ENCODE measurements around the gene TMED4. TPM values are rescaled to one million over a fixed set of nuclear protein-coding genes. Genes with fewer than 3 reads are reported as not detected.

TMED4 gene
- total RNA-seq, 1 experiment from 2014 or later = 62.4 TPM

DNA sequence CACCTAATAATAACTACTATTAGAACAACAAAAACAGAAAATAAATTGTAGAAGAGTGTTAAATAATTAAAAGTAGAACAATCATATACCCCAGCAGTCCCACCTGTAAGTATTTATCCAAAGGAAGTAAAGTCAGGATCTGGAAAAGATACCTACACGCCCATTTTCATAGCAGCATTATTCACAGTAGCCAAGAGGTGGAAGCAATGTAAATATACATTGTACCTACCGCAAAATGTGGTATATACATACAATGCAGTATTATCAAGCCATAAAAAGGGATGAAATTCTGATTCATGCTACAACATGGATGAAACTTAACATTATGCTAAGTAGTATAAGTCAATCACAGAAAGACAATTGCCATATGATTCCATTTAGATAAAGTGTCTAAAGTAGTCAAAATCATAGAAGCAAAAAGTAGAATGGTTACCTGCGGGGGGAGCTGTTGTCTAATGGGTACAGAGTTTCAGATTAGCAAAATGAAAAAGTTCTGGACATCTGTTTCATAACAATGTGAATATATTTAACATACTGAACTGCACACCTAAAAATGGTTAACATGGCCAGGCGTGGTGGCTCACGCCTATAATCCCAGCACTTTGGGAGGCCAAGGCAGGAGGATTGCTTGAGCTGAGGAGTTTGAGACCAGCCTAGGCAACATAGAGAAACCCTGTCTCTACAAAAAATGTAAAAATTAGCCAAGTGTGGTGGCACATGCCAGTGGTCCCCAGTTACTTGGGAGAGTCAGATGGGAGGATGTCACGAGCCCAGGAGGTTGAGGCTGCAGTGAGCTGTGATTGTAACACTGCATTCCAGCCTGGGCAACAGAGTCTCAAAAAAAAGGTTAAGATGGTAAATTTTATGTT is 6.0 kb upstream of the TMED4 start:
- H3K9ac ChIP-seq (ENCODE audit: extremely low read depth, insufficient read length, low read length) = no peak overlapping the region
- H2BK5ac ChIP-seq (ENCODE audit: insufficient read length, low read length) = no peak overlapping the region
- TF ChIP-seq CTCF (conservative IDR thresholded peaks at IDR 0.05) = peak; percentile 63
- H3K27me3 ChIP-seq (ENCODE audit: insufficient read depth, low read length) = no peaks in the 10 kb centered on the region
- H4K20me1 ChIP-seq (ENCODE audit: control insufficient read depth, insufficient read depth, insufficient read length) = no peaks in the 10 kb centered on the region
- no peak overlapping the region for H3K4me2 ChIP-seq (ENCODE audit: insufficient read depth, insufficient read length, low read length)
- no peak overlapping the region for H4K5ac ChIP-seq (ENCODE audit: insufficient read length, low read depth, low read length)
- H3K79me2 ChIP-seq (ENCODE audit: insufficient read depth, low read length) = no peaks in the 10 kb centered on the region
- no peak overlapping the region for H3K18ac ChIP-seq (ENCODE audit: insufficient read length, low read depth, low read length)
- Mint-ChIP-seq H3K27ac (no peak overlapping the region), H3K4me3 (peak overlapping the region in 1 of 2 experiments; percentile 32; a peak in 2 of 5 replicates), H3K27me3 (ENCODE audit: low read depth) (peaks cover 1% of the 10 kb centered on the region), H3K36me3 (ENCODE audit: insufficient read depth in 1 of 3, low read depth in 3 of 3) (no peaks in the 10 kb centered on the region), H3K9me3 (no peaks in the 10 kb centered on the region), H3K4me1 (peaks cover under 1% of the 10 kb centered on the region in 2 experiments; a peak in 1 of 4 replicates)
- no peak overlapping the region for H3K56ac ChIP-seq (ENCODE audit: insufficient read length, low read depth, low read length)
- H3K23ac ChIP-seq (ENCODE audit: insufficient read length, low read depth, low read length) = no peak overlapping the region
- no peaks in the 10 kb centered on the region for H3K9me3 ChIP-seq (ENCODE audit: control insufficient read depth, low read depth, low read length)
- no peak overlapping the region for H2BK120ac ChIP-seq (ENCODE audit: low read depth, low read length, poor library complexity, severe bottlenecking)
- WGBS (ENCODE audit: extremely low coverage, insufficient read length, low lambda C conversion rate) = no CpG with 5 or more reads among the region's 6 CpGs
- no peak overlapping the region for H3K14ac ChIP-seq (ENCODE audit: insufficient read depth, low read length)
- no peak overlapping the region for H2BK15ac ChIP-seq (ENCODE audit: low read depth, low read length)
- no peak overlapping the region for H3K27ac ChIP-seq (ENCODE audit: insufficient read length, low read depth, low read length)
- no peaks in the 10 kb centered on the region for H3K23me2 ChIP-seq (ENCODE audit: insufficient read length, low read depth, low read length, poor library complexity, severe bottlenecking)
- no peak overlapping the region for H2AK5ac ChIP-seq (ENCODE audit: insufficient read length, low read length)
- H2AFZ ChIP-seq (ENCODE audit: low read length) = no peak overlapping the region
- H4K91ac ChIP-seq (ENCODE audit: insufficient read length, low read depth, low read length) = no peak overlapping the region
- no peaks in the 10 kb centered on the region; the same call in 1 of the 2 replicates for H3K4me1 ChIP-seq (ENCODE audit: insufficient read depth, low read length)
- no peak overlapping the region for H3K4ac ChIP-seq (ENCODE audit: low read depth, low read length)
- H2BK20ac ChIP-seq (ENCODE audit: low read depth, low read length, poor library complexity, severe bottlenecking) = no peak overlapping the region
- no peak overlapping the region for H2BK12ac ChIP-seq (ENCODE audit: insufficient read length, low read depth, low read length)
- H3K79me1 ChIP-seq (ENCODE audit: insufficient read depth, low read depth, low read length, poor library complexity, severe bottlenecking) = no peaks in the 10 kb centered on the region
- no peak for DNase-seq
- no peak overlapping the region for H4K8ac ChIP-seq (replicated peaks; ENCODE audit: insufficient read length, low read depth, low read length)
- H3T11ph ChIP-seq (ENCODE audit: low read length) = no peak overlapping the region
